A673 (cell line): Measurements from ENCODE around the gene NEDD8.

Source experiments
- CTCF ChIP-seq: fragments of 300-800, 200-600 bp; sonication (generic); conservative IDR thresholded peaks from 2 replicates; pipeline ENCODE4 v1.5.1; 2017; ENCODE audit warnings: low read depth, mild to moderate bottlenecking, antibody characterized with exemption, low read length, moderate library complexity, mixed read lengths
- EZH2 ChIP-seq: fragments of 200-600 bp; sonication (generic); IDR thresholded peaks from 2 replicates; pipeline ENCODE4 v1.6.1; 2017; ENCODE audit warnings: borderline replicate concordance, low read depth, mild to moderate bottlenecking, mixed read lengths, antibody characterized with exemption, low read length; ENCODE audit not compliant: poor library complexity, severe bottlenecking

DNA sequence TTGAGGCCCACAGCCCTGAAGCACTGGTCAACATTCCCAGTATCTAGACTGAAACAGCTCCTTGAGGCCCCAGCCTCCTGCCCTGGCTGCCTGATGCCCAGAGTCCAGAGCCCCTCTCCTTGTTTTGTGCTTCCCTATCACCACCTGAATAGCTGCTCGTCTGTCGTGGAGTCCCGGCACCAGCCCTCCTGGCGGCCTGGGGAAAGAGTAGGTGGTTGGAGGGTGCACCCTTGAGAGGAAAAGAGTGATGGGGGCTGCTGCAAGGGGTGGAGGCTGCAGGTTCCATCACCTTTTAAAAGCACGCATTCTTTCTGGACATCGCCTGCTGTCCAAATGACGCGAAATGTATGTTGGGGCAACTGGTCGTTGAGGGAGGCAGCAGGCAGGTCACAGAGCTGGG lies 36.1 kb upstream of the NEDD8 start:
- no peak for TF ChIP-seq CTCF
- no peak for TF ChIP-seq EZH2
